Measurements from ENCODE around the gene AUH. TPM values are rescaled to one million over a fixed set of nuclear protein-coding genes. Genes with fewer than 3 reads are reported as not detected.

The AUH gene
- total and polyA plus RNA-seq, 2 donors (not counting 1 experiment from before 2014, with no cell fraction given): 11.3 to 55.5 TPM

- Histone ChIP-seq H3K9me3 (ENCODE audit: control insufficient read depth, insufficient read depth, low read depth, low read length) (no peaks in the 10 kb centered on the region), H3K27ac (ENCODE audit: insufficient read depth, low read length) (no peak overlapping the region), H2AFZ (ENCODE audit: low read length) (no peak overlapping the region), H4K20me1 (ENCODE audit: control insufficient read depth, extremely low read depth, insufficient read depth, low read length) (no peaks in the 10 kb centered on the region), H3K79me2 (ENCODE audit: control insufficient read depth, insufficient read depth, low read length) (no peaks in the 10 kb centered on the region), H3K9ac (ENCODE audit: insufficient read depth, low read length) (no peak overlapping the region), H3K36me3 (ENCODE audit: control insufficient read depth, insufficient read depth, low read length) (no peaks in the 10 kb centered on the region), H3K4me2 (ENCODE audit: extremely low read depth, insufficient read depth, low read length) (no peak overlapping the region), H3K4me3 (replicated peaks in 1 of 4; ENCODE audit: control extremely low read depth in 1 of 4, insufficient read depth in 1 of 4, low read depth in 3 of 4, low read length in 4 of 4) (no peak overlapping the region), H3K27me3 (ENCODE audit: control insufficient read depth, insufficient read depth, low read length) (no peaks in the 10 kb centered on the region), H3K4me1 (ENCODE audit: control insufficient read depth, extremely low read depth, insufficient read depth, low read length) (no peaks in the 10 kb centered on the region)
- TF ChIP-seq CTCF (conservative IDR thresholded peaks at IDR 0.05 in 1 of 2, IDR thresholded peaks at IDR 0.05 in 1 of 2; ENCODE audit: low read depth in 1 of 2, low read length in 2 of 2): no peak
- no peak for TF ChIP-seq EZH2 (IDR thresholded peaks at IDR 0.05; ENCODE audit: low read length, missing control alignments)
- DNase-seq (ENCODE audit: low read depth in 2 of 2): no peak
These were observed 95.3 kb downstream of the AUH start for GRCh38 chr9:91266448-91266847.

- DNase-seq (ENCODE audit: low read depth in 2 of 2): no peak
- Histone ChIP-seq H3K4me1 (ENCODE audit: control insufficient read depth, extremely low read depth, insufficient read depth, low read length) (no peaks in the 10 kb centered on the region), H3K79me2 (ENCODE audit: control insufficient read depth, insufficient read depth, low read length) (no peaks in the 10 kb centered on the region), H3K27ac (ENCODE audit: insufficient read depth, low read length) (no peak overlapping the region), H3K4me3 (replicated peaks in 1 of 4; ENCODE audit: control extremely low read depth in 1 of 4, insufficient read depth in 1 of 4, low read depth in 3 of 4, low read length in 4 of 4) (no peak overlapping the region), H2AFZ (ENCODE audit: low read length) (no peak overlapping the region), H3K27me3 (ENCODE audit: control insufficient read depth, insufficient read depth, low read length) (no peaks in the 10 kb centered on the region), H3K9ac (ENCODE audit: insufficient read depth, low read length) (no peak overlapping the region), H4K20me1 (ENCODE audit: control insufficient read depth, extremely low read depth, insufficient read depth, low read length) (no peaks in the 10 kb centered on the region), H3K9me3 (ENCODE audit: control insufficient read depth, insufficient read depth, low read depth, low read length) (no peaks in the 10 kb centered on the region), H3K4me2 (ENCODE audit: extremely low read depth, insufficient read depth, low read length) (no peak overlapping the region), H3K36me3 (ENCODE audit: control insufficient read depth, insufficient read depth, low read length) (no peaks in the 10 kb centered on the region)
- TF ChIP-seq CTCF (conservative IDR thresholded peaks at IDR 0.05 in 1 of 2, IDR thresholded peaks at IDR 0.05 in 1 of 2; ENCODE audit: low read depth in 1 of 2, low read length in 2 of 2) (no peak), EZH2 (IDR thresholded peaks at IDR 0.05; ENCODE audit: low read length, missing control alignments) (no peak)
These were observed 96.2 kb downstream of the AUH start for GRCh38 chr9:91265514-91265913.

- H3K9ac ChIP-seq (ENCODE audit: insufficient read depth, low read length): no peak overlapping the region
- H2AFZ ChIP-seq (ENCODE audit: low read length): no peak overlapping the region
- no peaks in the 10 kb centered on the region for H3K27me3 ChIP-seq (ENCODE audit: control insufficient read depth, insufficient read depth, low read length)
- no peaks in the 10 kb centered on the region for H3K36me3 ChIP-seq (ENCODE audit: control insufficient read depth, insufficient read depth, low read length)
- H4K20me1 ChIP-seq (ENCODE audit: control insufficient read depth, extremely low read depth, insufficient read depth, low read length): no peaks in the 10 kb centered on the region
- no peak for DNase-seq (ENCODE audit: low read depth in 2 of 2)
- H3K79me2 ChIP-seq (ENCODE audit: control insufficient read depth, insufficient read depth, low read length): no peaks in the 10 kb centered on the region
- no peak overlapping the region for H3K4me2 ChIP-seq (ENCODE audit: extremely low read depth, insufficient read depth, low read length)
- no peak overlapping the region for H3K4me3 ChIP-seq (replicated peaks in 1 of 4; ENCODE audit: control extremely low read depth in 1 of 4, insufficient read depth in 1 of 4, low read depth in 3 of 4, low read length in 4 of 4)
- H3K9me3 ChIP-seq (ENCODE audit: control insufficient read depth, insufficient read depth, low read depth, low read length): no peaks in the 10 kb centered on the region
- H3K27ac ChIP-seq (ENCODE audit: insufficient read depth, low read length): no peak overlapping the region
- H3K4me1 ChIP-seq (ENCODE audit: control insufficient read depth, extremely low read depth, insufficient read depth, low read length): no peaks in the 10 kb centered on the region
- TF ChIP-seq CTCF (conservative IDR thresholded peaks at IDR 0.05 in 1 of 2, IDR thresholded peaks at IDR 0.05 in 1 of 2; ENCODE audit: low read depth in 1 of 2, low read length in 2 of 2) (no peak), EZH2 (IDR thresholded peaks at IDR 0.05; ENCODE audit: low read length, missing control alignments) (no peak)
These were observed 100.3 kb downstream of the AUH start for GRCh38 chr9:91261417-91261816.

All from fibroblast of lung (primary cell).